B cell (primary cell): ENCODE measurements around the gene LRRC8B. TPM values are rescaled to one million over a fixed set of nuclear protein-coding genes. Genes with fewer than 3 reads are reported as not detected.

Source experiments
- ATAC-seq: fragments of 200-7000 bp; cut with Tn5 transposase; one replicate; pipeline ENCODE4 v1.10.0; 2021; ENCODE audit warnings: low read depth, mild to moderate bottlenecking, moderate number of reproducible peaks, moderate library complexity
- CTCF ChIA-PET: fragments of 350-600 bp; sonication (Branson Sonifier 250); formaldehyde crosslinking; loops from one replicate; lab custom pipeline; 2021; ENCODE audit warnings: antibody characterized with exemption, inconsistent platforms; lab: Charles Lee
- POLR2A ChIA-PET: fragments of 350-600 bp; sonication (Branson Sonifier 250); formaldehyde crosslinking; loops from one replicate; lab custom pipeline; 2021; ENCODE audit warnings: antibody characterized with exemption; lab: Charles Lee
- DNase-seq: peaks from one replicate; pipeline ENCODE4 v3.0.0; 2013
- H2AFZ ChIP-seq: 2 replicates; pipeline ENCODE4 v1.6.1; 2012; ENCODE audit warnings: mild to moderate bottlenecking, low read depth, low read length; ENCODE audit not compliant: insufficient read depth, poor library complexity, severe bottlenecking
- H3K27ac ChIP-seq, 2 donors: 1 replicate in 1 of 2; 2 replicates in 1 of 2; pipeline ENCODE4 v1.5.1; 2012 to 2013; ENCODE audit warnings: low read length in 2 of 2, mild to moderate bottlenecking in 2 of 2, moderate library complexity in 1 of 2
- H3K27me3 ChIP-seq, 4 experiments: fragments of 200-600 bp in 1 of 4; sonication (generic) in 1 of 4; replicated peaks in 1 of 4; 1 replicate in 2 of 4; 2 replicates in 2 of 4; pipeline versions ENCODE4 v1.6.1 to v1.7.0; 2013 to 2016; ENCODE audit warnings: low read length in 3 of 4, mild to moderate bottlenecking in 2 of 4, mixed read lengths in 1 of 4, moderate library complexity in 1 of 4; ENCODE audit not compliant: insufficient read depth in 4 of 4, control insufficient read depth in 3 of 4; ENCODE audit errors: control extremely low read depth in 1 of 4
- H3K36me3 ChIP-seq, 2 experiments: replicated peaks in 1 of 2; 1 replicate in 1 of 2; 2 replicates in 1 of 2; pipeline versions ENCODE4 v1.6.1 to v1.7.1; 2013; ENCODE audit warnings: low read length in 1 of 2; ENCODE audit not compliant: insufficient read depth in 2 of 2, control insufficient read depth in 1 of 2; ENCODE audit errors: control extremely low read depth in 1 of 2, extremely low read depth in 1 of 2
- H3K4me1 ChIP-seq, 2 donors: fragments of 200-600 bp in 1 of 2; sonication (generic) in 1 of 2; 1 replicate in 1 of 2; 2 replicates in 1 of 2; pipeline versions ENCODE4 v1.5.1 to v1.6.1; 2013 to 2017; ENCODE audit warnings: low read length in 2 of 2; ENCODE audit not compliant: control insufficient read depth in 2 of 2, insufficient read depth in 2 of 2
- H3K4me2 ChIP-seq: replicated peaks from 2 replicates; pipeline ENCODE3; 2012; ENCODE audit warnings: mild to moderate bottlenecking, low read depth, low read length; ENCODE audit not compliant: poor library complexity, severe bottlenecking
- H3K4me3 ChIP-seq, 5 experiments: fragments of 200-600 bp in 1 of 5; sonication (generic) in 1 of 5; 1 replicate in 3 of 5; 2 replicates in 2 of 5; pipeline versions ENCODE4 v1.5.1 to v1.7.0; 2011 to 2016; ENCODE audit warnings: low read length in 4 of 5, mild to moderate bottlenecking in 4 of 5, low read depth in 2 of 5, control low read depth in 1 of 5, moderate library complexity in 1 of 5; ENCODE audit not compliant: insufficient read depth in 1 of 5; ENCODE audit errors: control extremely low read depth in 1 of 5, extremely low read depth in 1 of 5
- H3K79me2 ChIP-seq: fragments of 200-600 bp; sonication (generic); one replicate; pipeline ENCODE4 v1.6.0; 2016; ENCODE audit warnings: low read length; ENCODE audit not compliant: control insufficient read depth, insufficient read depth
- H3K9ac ChIP-seq: fragments of 200-600 bp; sonication (generic); 2 replicates; pipeline ENCODE4 v1.6.1; 2017; ENCODE audit warnings: mild to moderate bottlenecking, low read length, moderate library complexity
- H3K9me3 ChIP-seq, 3 donors: one replicate each; pipeline versions ENCODE4 v1.6.1 to v1.7.1; 2013; ENCODE audit warnings: low read length in 2 of 3; ENCODE audit not compliant: control insufficient read depth in 2 of 3, insufficient read depth in 1 of 3; ENCODE audit errors: control extremely low read depth in 1 of 3
- H4K20me1 ChIP-seq: 2 replicates; pipeline ENCODE4 v1.6.0; 2012; ENCODE audit warnings: mild to moderate bottlenecking, low read length; ENCODE audit not compliant: insufficient read depth, control insufficient read depth, poor library complexity, severe bottlenecking
- H3K27ac Mint-ChIP-seq: one replicate; pipeline ENCODE4 v1.8.0; 2021; ENCODE audit warnings: mixed read lengths
- H3K27me3 Mint-ChIP-seq: one replicate; pipeline ENCODE4 v1.8.0; 2021; ENCODE audit warnings: mixed read lengths
- H3K4me1 Mint-ChIP-seq: one replicate; pipeline ENCODE4 v1.8.0; 2021; ENCODE audit warnings: mixed read lengths
- H3K4me3 Mint-ChIP-seq: one replicate; pipeline ENCODE4 v1.8.0; 2021; ENCODE audit warnings: mixed read lengths
- H3K9me3 Mint-ChIP-seq: one replicate; pipeline ENCODE4 v1.8.0; 2022; ENCODE audit warnings: mixed read lengths; ENCODE audit not compliant: insufficient read depth
- EZH2 ChIP-seq: IDR thresholded peaks from 2 replicates; pipeline ENCODE4 v1.6.1; 2012; ENCODE audit warnings: borderline replicate concordance, low read depth, mild to moderate bottlenecking, moderate library complexity, low read length; ENCODE audit not compliant: insufficient read depth, poor library complexity, severe bottlenecking
- WGBS: methylation state at CpG from one replicate; pipeline ENCODE4 v1.1.5; 2013; ENCODE audit warnings: missing lambda C conversion rate; ENCODE audit not compliant: insufficient coverage; 5-methylcytosine and 5-hydroxymethylcytosine counted together
- intact Hi-C: fragments of 100-400 bp; cut with micrococcal nuclease; formaldehyde crosslinking; loops from one replicate; pipeline ENCODE4 v1.10.0; 2022
- polyA plus RNA-seq: library from polyadenylated mRNA; depleted of rRNA; stranded (reverse); fragments of >200 nt; gene quantifications from 2 replicates; pipeline ENCODE4 v1.2.3, GENCODE V29; 2012
- total RNA-seq, 2 donors: library from RNA; stranded (reverse); fragments of 120-200 nt in 1 of 2; gene quantifications; 1 replicate in 1 of 2; 2 replicates in 1 of 2; pipeline versions ENCODE4 v1.2.3 to v1.2.4, GENCODE V29; 2013 to 2022
- TF ChIP-seq, protein P1 (sequence below): fragments of 200-600 bp; IDR thresholded peaks from one replicate; pipeline ENCODE4 v1.8.0; 2022; ENCODE audit warnings: antibody characterized with exemption, mild to moderate bottlenecking

LRRC8B gene
- total and polyA plus RNA-seq, 2 donors (not counting 1 experiment from before 2014, with no cell fraction given) = 2.2 to 9.9 TPM

DNA sequence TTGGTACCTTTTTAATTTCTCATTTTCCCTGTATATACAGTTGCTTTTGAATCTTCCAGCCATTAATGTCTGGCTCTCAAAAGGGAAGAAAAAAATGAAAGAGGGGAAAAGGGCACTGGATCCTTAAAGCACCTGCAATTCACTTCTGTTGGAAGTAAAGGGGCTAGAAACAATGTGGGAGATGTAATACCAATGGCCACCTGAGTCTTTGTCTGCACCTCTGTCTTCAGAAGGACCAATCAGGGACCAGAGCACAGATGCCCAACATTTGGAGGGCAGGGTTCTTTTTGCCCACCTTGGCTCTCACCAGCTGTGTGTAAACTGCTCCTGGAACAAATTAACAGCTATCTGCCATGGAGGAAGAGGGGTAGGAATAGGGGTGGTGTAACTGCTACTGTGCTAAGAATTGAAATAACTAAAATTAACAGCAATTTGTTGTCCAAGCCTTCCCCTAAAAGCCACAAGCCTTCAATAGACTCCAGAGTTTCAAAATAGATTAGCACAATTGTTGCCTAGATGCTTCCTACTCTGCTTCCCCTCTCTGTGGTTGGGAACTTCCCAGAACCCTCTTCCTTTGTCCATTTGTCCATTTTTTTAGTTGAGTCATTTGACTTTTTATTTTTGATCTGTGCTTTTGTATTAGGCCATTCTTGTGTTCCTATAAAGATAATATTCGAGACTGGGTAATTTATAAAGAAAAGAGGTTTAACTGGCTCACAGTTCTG is 11.5 kb upstream of the LRRC8B start:
- Histone ChIP-seq H2AFZ (no peak overlapping the region), H3K9me3 (no peaks in the 10 kb centered on the region), H3K27me3 (no peaks in the 10 kb centered on the region), H3K27ac (no peak overlapping the region), H3K79me2 (no peaks in the 10 kb centered on the region), H3K4me1 (no peaks in the 10 kb centered on the region), H3K4me2 (no peak overlapping the region), H3K9ac (no peak overlapping the region), H3K4me3 (no peak overlapping the region), H3K36me3 (no peaks in the 10 kb centered on the region), H4K20me1 (no peaks in the 10 kb centered on the region)
- Mint-ChIP-seq H3K4me3 (no peak overlapping the region), H3K4me1 (no peaks in the 10 kb centered on the region), H3K27ac (no peak overlapping the region), H3K9me3 (peaks cover 3% of the 10 kb centered on the region), H3K27me3 (peaks cover 2% of the 10 kb centered on the region)
- DNase-seq = no peak
- POLR2A ChIA-PET = no interaction called here
- no peak for TF ChIP-seq EZH2
- TF ChIP-seq, protein P1, sequence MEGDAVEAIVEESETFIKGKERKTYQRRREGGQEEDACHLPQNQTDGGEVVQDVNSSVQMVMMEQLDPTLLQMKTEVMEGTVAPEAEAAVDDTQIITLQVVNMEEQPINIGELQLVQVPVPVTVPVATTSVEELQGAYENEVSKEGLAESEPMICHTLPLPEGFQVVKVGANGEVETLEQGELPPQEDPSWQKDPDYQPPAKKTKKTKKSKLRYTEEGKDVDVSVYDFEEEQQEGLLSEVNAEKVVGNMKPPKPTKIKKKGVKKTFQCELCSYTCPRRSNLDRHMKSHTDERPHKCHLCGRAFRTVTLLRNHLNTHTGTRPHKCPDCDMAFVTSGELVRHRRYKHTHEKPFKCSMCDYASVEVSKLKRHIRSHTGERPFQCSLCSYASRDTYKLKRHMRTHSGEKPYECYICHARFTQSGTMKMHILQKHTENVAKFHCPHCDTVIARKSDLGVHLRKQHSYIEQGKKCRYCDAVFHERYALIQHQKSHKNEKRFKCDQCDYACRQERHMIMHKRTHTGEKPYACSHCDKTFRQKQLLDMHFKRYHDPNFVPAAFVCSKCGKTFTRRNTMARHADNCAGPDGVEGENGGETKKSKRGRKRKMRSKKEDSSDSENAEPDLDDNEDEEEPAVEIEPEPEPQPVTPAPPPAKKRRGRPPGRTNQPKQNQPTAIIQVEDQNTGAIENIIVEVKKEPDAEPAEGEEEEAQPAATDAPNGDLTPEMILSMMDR = no peak
- intact Hi-C loops = no loop called here
- no peak for ATAC-seq
- WGBS = 100% methylated on average over 1 of the region's 1 CpG
- CTCF ChIA-PET = interaction anchor here (1.6 kb wide), 1 partner anchor 250 kb away, joined by 5 read pairs; no protein-coding TSS in a partner anchor

DNA sequence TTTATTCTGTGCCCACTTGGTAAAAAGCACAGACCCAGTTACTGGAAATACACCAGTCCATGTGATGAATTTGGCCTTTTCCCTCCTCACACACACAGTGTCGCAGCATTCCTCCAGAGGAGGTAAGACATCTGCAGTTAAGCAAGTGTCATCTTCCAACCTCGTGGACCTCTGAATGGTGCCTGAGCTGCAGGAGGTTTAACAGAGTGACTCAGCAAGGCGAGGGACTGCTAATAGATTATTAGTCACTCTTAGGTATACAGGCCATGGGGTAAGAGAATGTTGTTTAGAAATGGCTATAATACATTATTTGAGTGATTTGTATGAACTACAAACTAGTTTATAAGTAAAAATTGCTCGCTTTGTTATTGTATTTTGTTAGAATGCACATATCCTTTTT is 8.6 kb upstream of the LRRC8B start:
- H3K4me1 Mint-ChIP-seq = peaks cover 3% of the 10 kb centered on the region
- H3K4me3 Mint-ChIP-seq = no peak overlapping the region
- H3K27me3 Mint-ChIP-seq = no peaks in the 10 kb centered on the region
- ChIA-PET CTCF (interaction anchor here (1.1 to 1.7 kb wide), 3 partner anchors 33 to 248 kb away, joined by 4 to 6 read pairs (median 6); no protein-coding TSS in a partner anchor), POLR2A (no interaction called here)
- Histone ChIP-seq H3K9me3 (no peaks in the 10 kb centered on the region), H2AFZ (no peak overlapping the region), H4K20me1 (no peaks in the 10 kb centered on the region), H3K4me3 (no peak overlapping the region), H3K79me2 (no peaks in the 10 kb centered on the region), H3K27ac (no peak overlapping the region), H3K36me3 (no peaks in the 10 kb centered on the region), H3K4me1 (no peaks in the 10 kb centered on the region), H3K4me2 (no peak overlapping the region), H3K9ac (no peak overlapping the region), H3K27me3 (no peaks in the 10 kb centered on the region)
- WGBS = 100% methylated on average over 1 of the region's 4 CpGs
- ATAC-seq (no peak), DNase-seq (no peak)
- no peaks in the 10 kb centered on the region for H3K9me3 Mint-ChIP-seq
- TF ChIP-seq EZH2 = no peak
- TF ChIP-seq, protein P1 = no peak
- intact Hi-C loops = no loop called here
- H3K27ac Mint-ChIP-seq = no peak overlapping the region
